ENCODE measurements around the gene COL18A1.

DNA sequence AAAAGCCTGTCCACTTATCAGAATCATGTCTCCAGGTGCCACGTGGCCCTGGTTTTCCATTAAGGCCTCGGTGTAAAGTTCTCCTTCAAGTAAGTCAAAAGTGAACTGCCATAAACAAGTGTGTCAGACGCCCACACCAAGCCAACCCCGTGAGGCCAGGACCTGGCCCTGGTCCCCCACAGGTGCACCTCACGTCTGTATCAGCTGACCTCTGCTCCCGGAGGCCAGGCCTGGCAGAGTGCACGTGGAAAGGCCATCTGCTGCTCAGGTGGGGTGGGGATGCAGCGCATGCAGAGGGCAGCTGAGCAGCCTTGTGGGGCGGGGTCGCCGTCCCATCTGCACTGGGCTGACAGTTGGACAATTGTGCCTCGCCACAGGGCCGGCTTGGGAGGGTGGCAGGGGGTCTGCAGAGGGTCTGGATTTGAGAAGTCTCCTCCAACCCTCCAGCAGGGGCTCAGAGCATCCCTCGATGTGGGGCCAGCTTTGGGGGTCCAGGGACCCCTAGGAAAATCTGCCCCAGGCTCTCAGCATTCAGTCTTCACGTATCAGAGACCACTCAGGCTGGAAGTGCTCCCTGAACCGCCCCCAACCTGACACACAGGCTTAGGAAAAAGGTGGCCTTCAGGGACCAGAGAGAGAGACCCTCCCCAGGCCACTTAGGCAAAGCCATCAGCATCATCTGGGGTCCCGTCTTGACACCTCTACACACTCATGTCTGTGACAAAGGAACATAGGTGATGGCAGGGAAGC, 134.3 kb downstream of the COL18A1 start:
- TF ChIP-seq RARB (CRISPR knock-in tag; IDR thresholded peaks at IDR 0.05) (no peak), ARNTL (CRISPR knock-in tag; IDR thresholded peaks at IDR 0.05; ENCODE audit: borderline replicate concordance, low read depth) (no peak), ZFP30 (CRISPR knock-in tag; IDR thresholded peaks at IDR 0.05) (no peak), ZFP3 (CRISPR knock-in tag; IDR thresholded peaks at IDR 0.05) (no peak), ZNF8 (CRISPR knock-in tag; IDR thresholded peaks at IDR 0.05) (no peak), CSDC2 (CRISPR knock-in tag; IDR thresholded peaks at IDR 0.05) (no peak)
- TF ChIP-seq, protein P1, sequence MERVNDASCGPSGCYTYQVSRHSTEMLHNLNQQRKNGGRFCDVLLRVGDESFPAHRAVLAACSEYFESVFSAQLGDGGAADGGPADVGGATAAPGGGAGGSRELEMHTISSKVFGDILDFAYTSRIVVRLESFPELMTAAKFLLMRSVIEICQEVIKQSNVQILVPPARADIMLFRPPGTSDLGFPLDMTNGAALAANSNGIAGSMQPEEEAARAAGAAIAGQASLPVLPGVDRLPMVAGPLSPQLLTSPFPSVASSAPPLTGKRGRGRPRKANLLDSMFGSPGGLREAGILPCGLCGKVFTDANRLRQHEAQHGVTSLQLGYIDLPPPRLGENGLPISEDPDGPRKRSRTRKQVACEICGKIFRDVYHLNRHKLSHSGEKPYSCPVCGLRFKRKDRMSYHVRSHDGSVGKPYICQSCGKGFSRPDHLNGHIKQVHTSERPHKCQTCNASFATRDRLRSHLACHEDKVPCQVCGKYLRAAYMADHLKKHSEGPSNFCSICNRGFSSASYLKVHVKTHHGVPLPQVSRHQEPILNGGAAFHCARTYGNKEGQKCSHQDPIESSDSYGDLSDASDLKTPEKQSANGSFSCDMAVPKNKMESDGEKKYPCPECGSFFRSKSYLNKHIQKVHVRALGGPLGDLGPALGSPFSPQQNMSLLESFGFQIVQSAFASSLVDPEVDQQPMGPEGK (CRISPR knock-in tag; IDR thresholded peaks at IDR 0.05; ENCODE audit: borderline replicate concordance): no peak
